Measurements from ENCODE around the gene NDUFAF8. TPM values are rescaled to one million over a fixed set of nuclear protein-coding genes. Genes with fewer than 3 reads are reported as not detected.

The NDUFAF8 gene, protein sequence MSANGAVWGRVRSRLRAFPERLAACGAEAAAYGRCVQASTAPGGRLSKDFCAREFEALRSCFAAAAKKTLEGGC
- 24.7 and 40.5 TPM in 2 replicates for total RNA-seq

DNA sequence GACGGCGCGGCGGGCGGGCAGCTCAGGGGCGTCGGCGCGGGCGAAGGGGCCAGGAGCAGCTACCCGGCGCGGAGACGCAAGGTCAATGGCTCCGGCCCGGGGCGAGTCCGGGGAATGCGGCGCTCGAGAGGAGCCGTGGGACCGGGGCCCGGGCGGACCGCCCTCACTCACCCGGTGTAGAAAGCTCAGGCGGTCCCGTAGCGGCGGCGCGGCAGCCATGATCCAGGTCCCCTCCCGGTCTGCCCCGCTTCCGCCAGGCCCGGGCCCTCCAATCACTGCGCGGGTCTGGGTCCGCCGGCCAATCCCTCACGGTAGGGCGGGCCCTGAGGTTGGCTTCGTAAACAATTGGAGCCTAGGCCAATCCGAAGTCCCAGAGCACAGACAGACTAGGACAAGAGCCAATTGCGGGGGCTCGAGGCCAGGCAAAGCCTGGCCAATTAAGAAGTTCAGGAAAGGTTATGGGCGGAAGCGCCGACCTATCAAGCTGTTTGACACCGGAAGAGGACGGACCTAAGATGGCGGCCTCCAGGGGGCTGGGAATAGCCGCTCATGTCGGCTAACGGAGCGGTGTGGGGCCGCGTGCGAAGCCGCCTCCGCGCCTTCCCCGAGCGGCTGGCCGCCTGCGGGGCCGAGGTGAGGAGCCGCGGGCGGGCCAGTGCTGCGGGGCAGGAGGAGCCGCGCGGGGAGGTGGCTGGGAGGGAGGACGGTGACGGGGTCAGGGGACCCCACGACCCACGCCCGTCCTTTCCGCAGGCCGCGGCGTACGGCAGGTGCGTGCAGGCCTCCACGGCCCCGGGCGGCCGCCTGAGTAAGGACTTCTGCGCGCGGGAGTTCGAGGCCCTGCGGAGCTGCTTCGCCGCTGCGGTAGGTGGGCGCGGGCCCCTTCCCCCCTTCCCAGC is at the start of gene NDUFAF8, which contains the start of gene TEPSIN:
Gene NDUFAF8 (plus strand): TSS at position 504 of the 899 bp plus-strand sequence. CDS start 46 bp downstream, at position 550.
Gene TEPSIN (minus strand): TSS at position 241 of the 899 bp plus-strand sequence. CDS start 22 bp downstream, at position 219.
- peak; percentile 99 for DNase-seq (ENCODE audit: low read depth)

DNA sequence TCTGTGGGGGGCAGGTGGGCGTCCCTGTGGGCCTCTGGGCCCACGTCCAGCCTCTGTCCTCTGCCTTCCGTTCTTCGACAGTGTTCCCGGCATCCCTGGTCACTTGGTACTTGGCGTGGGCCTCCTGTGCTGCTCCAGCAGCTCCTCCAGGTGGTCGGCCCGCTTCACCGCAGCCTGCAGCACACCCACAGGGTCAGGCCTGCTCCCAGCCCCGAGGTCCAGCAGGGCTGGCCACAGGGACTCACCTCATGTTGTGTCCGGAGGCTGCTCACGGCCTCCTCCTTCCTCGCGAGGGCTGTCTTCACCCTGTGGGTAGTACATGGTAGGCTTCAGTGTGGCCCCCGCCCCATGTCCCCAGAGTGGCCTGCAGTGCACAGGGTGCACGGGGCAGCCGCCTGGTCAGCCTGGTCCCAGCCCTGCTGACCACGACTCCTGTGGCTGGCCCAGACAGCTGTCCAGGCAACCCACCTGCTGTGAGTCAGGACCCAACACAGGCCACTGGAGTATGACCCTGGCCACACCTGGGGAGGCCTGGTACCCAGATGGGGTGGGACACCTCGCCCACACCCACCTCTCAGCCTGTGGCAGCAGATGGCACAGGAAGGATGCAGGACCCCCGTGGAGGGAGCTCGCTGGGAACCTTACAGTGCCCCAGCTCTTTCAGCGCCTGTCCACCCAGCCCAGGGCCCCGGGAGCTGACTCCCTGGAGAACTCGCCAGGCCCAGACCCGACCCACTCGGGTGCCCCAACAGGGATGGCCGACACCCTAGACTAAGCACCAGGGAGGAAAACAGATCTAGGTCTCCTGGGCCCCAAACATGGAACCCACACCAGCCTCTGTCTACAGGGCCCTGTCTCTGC is 49.2 kb upstream of the NDUFAF8 start:
- no peak for DNase-seq (ENCODE audit: low read depth)

DNA sequence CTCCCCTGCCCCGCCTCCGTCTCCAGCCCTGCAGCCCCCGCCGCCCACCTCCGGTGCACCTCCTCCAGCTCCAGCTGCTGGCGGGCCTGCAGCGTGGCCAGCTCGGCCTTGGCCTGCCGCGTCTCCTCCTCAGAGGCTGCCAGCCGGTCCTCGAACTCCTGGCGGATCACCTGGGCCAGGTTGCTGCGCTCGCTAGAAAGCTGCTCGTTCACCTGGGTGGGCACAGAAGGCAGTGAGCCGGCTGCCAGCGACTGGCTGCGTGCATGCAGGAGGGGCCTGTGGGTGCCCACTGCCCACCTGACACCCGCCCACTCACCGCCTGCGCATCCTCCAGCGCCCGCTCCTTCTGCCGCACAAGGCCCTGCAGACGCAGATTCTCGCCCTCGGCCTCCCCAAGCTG is 48.5 kb upstream of the NDUFAF8 start:
- no peak for DNase-seq (ENCODE audit: low read depth)

DNA sequence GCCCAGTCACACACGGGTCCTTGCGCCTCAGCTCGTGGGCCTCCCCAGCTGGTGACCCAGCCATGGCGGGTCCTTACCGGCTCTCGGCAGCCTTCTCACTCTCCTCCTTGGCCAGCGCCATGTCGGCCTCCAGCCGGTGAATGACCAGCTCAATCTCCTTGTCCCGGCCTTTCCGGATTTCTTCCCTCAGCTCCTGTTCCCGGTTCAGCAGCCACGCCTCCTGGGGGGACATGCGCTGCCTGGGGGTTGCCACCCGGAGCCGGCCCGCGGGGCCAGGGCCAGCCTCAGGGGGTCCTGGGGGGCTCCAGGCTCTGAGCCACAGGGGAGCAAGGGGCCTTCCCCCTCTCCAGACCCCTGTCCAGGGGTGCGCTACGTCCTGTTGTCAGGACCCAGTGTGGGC is 48.0 kb upstream of the NDUFAF8 start:
- DNase-seq (ENCODE audit: low read depth) = no peak

DNA sequence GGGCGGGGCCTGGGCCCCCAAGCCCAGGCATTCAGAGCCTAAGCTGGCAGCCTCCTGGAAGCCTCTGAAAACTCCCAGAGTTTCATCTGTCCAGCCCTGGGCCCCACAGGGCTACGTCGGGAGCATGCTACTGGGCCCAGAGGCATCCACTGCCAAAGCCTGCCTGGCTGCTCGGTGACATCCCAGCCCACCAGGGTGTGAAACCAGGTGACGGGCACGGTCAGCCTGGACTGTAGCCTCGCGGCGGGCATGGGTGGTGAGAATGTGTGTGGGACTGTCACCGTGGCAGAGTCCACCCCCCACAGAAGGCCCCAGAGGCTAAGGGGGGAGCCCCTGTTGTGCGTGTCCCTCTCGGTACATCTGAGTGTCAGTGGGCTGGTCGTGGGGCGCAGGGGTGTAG is 47.5 kb upstream of the NDUFAF8 start:
- no peak for DNase-seq (ENCODE audit: low read depth)

DNA sequence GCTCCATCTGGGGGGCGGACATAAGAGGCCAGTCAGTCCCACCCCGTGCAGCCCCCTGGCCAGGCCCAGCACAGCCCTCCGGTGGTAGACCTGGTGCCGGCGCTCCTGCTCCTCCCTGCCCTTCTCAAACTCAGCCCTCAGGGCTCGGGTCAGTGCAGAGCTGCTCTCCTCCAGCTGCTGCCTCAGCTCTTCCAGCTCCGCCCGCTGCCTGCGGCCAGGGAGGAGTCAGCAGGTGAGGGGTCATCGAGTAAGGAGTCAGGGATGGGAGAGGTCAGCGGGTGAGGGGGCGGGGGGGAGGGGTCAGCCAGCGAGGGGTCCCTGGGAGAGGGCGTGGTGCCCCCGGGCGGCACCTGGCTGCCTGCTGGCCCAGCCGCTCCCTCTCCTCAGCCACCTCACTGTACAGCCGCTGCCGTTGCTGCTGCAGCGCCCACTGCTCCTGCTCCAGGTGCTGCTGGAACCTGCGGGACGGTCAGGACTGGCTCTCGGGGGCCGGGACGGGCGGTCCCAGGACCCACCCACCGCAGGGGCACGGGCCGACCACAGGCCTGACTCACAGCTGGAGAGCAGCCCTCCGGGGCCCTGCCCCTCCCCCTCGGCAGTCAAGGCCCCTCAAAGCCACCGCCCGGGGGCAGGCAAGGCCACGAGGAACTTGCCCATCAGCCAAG is 46.6 kb upstream of the NDUFAF8 start:
- DNase-seq (ENCODE audit: low read depth) = no peak

DNA sequence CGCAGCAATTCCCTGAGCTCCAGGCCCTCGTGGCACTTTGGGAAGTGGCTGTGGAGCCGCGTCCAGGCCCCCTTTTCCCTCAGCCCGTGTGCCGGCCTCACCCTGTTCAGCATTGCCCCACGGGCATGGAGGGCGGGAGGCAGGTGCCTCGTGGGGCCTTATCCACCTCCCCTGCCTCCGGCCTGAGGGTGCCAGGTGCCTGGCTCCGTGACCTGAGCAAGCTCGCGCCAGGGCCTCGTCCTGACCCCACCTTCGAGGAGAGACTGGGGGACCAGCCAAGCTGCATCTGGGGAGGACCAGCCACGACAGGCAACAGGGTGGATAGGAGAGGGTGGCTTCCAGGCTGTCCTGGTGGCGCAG is 46.1 kb upstream of the NDUFAF8 start:
- DNase-seq (ENCODE audit: low read depth) = no peak

DNA sequence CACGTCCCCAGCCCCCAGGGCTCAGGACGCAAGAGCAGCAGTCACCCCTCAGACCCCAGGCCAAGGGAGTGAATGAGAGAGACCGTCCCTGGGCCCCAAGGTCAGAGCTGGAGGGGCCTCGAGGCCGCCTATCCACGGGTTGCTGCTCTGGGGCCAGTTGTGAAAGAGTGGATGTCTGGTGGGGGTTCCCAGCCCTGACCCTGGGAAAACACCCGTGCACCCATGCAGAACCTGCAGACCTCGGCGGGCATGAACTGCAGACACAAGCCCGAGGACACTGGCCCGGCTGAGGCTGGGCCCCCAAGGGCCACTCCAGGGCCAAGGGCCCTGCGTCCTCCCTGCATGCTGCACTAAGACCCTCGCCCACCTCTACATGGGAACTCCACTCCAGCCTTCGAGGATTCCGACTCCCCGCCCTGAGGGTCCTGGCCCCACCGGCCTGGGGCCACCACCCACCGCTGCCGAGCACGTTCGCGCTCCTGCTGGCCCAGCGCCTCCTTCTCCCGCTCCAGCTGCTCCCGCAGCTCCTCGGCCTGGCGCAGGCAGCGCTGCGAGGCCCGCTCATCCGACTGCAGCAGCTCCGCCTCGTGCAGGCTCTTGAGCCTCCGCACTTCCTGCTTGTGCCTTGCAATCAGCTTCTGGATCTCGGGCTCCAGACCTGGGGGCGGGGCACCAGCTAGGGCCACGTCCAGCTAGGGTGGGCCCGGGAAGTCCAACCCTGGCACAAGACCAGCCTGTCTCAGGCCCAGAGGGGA is 45.5 kb upstream of the NDUFAF8 start:
- no peak for DNase-seq (ENCODE audit: low read depth)

DNA sequence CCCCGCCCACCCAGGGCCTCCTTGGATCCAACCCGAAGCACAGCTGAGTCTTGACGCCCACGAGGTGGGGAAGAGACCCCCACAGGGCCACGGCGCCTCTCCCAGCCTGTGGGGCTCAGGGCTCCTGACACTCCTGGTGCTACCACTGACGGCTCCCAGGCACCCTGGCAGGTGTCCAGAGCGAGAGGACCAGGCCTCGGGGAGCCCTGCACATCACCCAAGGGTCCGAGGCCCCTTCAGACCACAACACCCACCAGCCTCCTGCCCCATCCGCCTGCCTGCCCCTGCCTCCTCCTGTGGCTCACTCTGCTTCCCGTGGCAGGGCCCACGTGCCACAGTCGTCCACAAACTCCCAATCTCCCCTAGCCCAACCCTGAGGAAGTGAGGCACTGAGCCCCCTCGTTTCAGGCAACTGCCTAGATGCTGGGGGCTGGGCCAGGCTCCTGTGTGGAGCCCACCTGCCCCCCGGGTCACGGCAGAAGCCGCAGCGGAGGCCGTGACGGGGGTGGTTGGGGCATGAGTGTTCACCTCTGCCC is 44.8 kb upstream of the NDUFAF8 start:
- DNase-seq (ENCODE audit: low read depth) = no peak

DNA sequence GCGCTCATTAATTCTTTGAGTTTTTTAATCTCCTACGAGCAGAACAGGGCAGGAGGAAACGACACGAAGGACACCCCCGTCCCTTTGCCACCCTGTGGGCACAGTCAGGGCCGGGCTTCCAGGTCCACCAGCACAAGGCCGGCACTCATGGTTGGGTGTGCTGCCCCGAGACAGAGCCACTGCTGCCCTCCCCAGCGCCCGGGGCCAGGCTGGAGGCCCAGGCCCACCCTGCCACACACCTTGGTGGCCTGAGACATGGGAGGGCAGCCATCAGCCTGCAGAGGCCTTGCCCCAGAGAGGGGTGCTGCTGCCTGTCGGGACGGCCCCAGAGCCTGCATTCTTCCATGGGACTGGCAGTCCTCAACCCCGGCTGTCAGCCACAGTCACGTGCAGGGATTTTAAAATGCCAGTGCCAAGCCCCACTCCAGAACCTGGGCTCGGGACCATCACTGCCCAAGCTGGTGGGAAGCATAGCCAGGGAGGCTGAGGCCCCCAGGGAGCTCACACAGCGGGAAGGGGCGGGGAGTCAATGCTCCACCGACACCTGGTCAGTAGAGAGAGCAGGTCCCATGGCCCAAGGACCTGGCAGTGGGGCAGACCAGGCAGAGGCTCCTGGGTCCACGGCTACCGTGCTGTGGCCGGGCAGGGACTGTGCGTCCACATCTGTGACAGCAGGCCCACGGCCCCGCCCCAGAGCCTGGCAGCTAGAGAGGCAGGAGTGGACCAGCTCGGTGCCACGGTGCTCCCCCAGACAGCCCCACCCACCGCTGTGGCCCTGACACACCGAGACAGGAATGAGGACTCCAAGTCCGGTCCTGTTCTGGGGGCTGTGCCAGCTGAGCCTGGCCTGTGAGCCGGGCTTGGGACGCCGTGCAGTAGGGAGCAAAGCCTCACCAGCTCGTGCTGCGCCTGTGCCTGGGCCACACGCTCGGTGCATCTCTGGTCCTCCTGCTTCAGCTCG is 43.9 kb upstream of the NDUFAF8 start:
- no peak for DNase-seq (ENCODE audit: low read depth)

DNA sequence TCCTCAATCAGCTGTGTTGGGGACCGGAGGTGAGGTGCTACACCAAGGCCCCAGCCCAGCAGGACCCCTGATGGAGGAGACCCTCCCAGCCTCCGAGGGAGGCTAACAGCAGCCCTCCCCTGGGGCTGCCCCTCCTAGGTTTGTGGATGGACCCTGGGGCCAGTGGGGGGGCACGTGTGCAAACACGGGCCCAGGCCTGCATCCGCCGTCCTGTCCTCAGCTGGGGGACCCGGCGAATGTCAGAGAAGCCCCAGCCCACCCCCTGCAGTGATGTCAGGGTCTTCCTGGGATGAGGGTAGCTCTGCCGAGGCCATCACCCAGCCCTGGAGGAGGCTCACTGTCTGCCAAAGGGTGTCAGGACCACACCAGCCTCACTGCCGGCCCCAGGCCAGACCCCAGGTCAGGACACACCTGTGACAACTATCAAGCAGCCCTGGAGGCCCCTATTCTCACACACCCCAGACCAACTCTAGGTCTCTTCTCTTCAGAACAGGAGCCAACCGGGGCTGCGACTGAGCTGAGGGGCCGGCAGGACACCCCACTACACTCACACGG is 43.1 kb upstream of the NDUFAF8 start:
- DNase-seq (ENCODE audit: low read depth) = no peak

DNA sequence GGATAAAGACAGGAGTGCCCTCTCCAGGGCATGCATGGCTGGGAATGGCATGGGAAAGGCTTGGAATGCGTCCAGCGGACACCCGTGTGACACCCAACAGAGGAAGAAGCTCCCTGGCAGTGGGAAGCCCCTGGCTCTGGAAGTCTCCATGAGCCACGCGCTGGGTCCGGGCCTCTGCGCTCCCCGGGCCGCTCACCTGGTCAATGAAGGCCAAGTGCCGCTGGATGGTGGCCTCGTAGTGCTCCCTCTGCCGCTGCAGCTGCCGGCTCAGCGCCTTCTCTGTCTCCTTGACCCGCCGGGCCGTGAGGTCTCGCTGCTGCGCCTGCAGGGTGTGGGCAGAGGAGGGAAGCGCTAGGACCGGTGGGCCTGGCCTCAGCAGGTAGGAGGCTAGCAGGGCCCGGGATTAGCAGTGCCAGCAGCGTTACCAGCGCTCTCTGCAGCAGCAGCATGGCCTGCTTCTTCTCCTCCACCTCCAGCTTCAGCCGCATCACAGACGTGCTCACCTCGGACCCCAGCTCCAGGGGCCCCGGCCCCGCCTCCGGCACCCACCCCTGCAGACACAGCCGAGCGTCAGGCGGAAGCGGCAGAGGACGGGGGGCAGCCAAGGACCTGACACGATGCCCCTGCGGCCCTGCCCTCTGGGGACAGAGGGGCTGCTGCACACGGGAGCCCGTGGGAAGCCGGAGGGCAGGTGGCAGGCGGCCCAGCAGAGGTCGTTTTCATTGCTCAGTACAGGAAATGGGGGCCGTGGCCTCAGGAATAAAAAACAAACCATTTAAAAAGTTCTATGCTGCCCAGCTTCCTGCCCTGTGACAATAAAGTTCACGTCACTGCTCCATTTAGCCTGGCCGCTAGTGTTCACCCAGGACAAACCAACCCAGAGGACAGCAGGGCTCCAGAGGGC is 42.4 kb upstream of the NDUFAF8 start:
- DNase-seq (ENCODE audit: low read depth) = no peak

DNA sequence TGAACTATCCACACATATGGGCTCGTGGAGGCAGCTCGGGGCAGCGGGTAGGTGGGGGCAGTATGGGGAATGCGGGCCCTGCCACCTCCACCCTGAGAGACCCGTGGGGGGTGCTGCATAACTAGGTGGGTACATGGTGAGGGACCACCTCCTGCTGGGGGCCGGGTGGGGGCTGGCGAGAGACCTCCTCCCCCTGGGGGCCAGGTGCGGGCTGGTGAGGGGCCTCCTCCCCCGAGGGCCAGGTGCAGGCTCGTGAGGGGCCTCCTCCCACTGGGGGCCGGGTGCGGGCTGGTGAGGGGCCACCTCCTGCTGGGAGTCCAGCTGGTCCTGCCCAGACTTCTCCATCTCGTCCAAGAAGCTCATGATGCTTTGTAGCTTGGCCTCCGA is 41.7 kb upstream of the NDUFAF8 start:
- DNase-seq (ENCODE audit: low read depth) = no peak

DNA sequence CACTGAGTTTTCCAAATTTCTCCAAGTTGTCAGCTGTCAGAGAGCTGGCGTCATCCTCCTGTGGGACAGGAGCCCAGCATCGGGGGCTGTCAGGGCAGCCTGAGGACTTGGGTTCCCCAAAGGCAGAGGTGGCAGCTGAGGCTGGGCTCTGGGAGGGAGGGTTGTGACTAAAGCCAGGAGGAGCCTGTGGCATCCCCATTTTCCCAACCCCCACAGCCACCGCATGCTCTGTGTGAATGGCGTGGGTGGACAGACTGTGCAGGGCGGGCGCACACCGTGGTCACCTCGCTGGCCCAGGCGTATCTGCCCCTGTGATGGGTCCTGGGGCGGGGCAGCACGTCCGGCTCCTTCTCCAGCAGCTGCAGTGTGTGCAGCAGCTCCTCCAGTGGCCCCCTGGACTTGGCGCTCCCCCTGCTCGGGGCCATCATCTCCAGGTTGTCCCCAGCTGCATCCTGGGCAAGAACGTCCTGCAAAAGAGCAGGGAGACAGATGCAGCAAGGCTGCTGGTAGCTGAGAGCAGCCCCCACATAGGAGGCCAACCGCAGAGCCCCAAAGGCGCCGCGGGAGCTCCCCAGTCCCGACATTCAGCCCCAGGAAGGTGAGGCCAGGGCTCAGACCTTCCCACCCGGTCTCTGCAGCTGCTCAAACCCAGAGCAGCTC is 41.2 kb upstream of the NDUFAF8 start:
- DNase-seq (ENCODE audit: low read depth) = no peak

DNA sequence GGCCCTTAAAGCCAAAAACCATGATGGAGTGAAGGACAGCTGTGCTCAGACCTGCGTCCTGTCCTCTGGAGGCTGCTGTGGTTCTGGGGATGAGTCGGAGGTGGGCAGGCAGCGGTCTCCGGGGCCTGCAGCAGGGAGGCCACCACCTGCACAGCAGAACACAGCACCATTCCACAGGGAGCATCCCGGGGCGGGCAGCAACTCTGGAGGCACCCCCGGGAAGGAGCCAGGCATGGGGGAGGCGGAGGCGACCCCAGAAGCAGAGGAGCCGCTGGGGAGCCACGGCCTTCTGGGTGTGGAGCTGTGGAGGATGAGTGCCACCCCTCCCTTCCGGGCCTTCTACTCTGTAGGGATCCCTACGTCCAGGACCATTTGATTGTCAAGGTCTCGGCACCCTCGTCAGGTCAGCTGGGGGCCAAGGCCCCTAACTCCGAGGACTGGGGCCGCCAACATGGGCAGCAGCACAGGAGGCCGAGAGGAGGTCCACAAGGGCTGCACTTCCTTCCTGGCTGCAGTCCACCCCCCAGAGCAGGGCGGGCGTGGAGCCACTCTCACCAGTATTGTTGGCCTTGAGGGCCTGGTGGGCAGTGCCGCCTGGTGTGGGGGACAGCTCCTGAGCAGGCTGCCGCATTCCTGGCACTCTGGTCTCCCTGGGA is 40.2 kb upstream of the NDUFAF8 start:
- DNase-seq (ENCODE audit: low read depth) = no peak

DNA sequence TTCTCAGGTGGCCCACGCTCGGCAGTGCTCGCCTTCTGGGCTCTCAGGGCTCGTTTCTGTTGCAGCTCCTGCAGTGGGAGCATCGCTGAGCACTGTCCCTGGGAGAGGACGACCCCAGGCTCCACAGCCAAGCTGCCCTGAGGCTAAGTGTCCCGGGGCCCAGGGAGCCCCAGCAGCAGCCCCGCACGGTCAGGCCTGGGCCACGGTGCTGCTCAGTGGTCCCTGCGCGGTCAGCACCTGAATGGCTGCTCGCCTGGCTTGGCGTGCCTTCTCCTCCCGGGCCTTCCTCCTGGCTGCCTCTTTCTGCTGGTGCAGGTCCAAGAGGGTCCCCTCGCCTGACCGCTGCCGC is 39.7 kb upstream of the NDUFAF8 start:
- no peak for DNase-seq (ENCODE audit: low read depth)

DNA sequence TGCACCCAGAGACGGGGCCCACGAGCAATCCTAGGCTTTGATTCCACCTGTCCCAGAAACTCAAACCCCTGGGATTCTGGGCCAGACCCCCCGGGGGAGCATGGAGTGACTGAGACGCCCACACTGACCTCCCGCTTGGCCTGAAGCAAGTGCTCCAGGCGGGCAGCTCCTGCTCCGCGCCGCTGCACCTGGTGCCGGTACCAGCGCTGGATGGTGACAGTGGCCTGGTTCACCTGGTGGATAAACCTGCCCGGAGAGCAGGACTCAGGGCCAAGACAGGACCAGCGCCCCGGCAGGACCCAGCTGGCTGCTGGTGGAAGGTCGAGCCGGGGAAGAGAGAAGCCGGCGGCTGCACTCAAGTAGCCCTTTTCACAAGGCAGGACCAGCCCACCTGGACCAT is 38.9 kb upstream of the NDUFAF8 start:
- no peak for DNase-seq (ENCODE audit: low read depth)

Measured in renal cortical epithelial cell (primary cell).